ENCODE measurements around the gene SCUBE2.

Gene SCUBE2

GRCh38 chr11:9118277-9118676, 26.9 kb upstream of the SCUBE2 start:
- Histone ChIP-seq H2AFZ (ENCODE audit: low read depth, low read length) (no peak overlapping the region), H3K4ac (ENCODE audit: low read depth in 1 of 2, low read length in 2 of 2) (no peak overlapping the region), H2BK12ac (ENCODE audit: low read length in 2 of 2) (no peak overlapping the region), H3K36me3 (ENCODE audit: control insufficient read depth in 1 of 2, insufficient read depth in 2 of 2, low read depth in 1 of 2, low read length in 2 of 2) (peaks cover 4 to 17% of the 10 kb centered on the region in 2 experiments), H3K4me2 (ENCODE audit: low read length, poor library complexity, severe bottlenecking) (no peak overlapping the region), H2BK120ac (ENCODE audit: low read depth, low read length) (no peak overlapping the region), H2BK5ac (ENCODE audit: low read depth, low read length, poor library complexity, severe bottlenecking) (no peak overlapping the region), H3K27me3 (ENCODE audit: control insufficient read depth in 1 of 2, insufficient read depth in 1 of 2, low read length in 2 of 2) (no peaks in the 10 kb centered on the region), H3K9me3 (ENCODE audit: control insufficient read depth, low read length) (peaks cover 3% of the 10 kb centered on the region), H4K91ac (ENCODE audit: low read length) (no peak overlapping the region), H3K4me1 (ENCODE audit: control insufficient read depth, insufficient read depth, low read depth, low read length) (no peaks in the 10 kb centered on the region), H3K79me1 (replicated peaks; ENCODE audit: low read length, poor library complexity, severe bottlenecking) (no peaks in the 10 kb centered on the region), H3K14ac (ENCODE audit: low read length in 2 of 2) (no peak overlapping the region), H3K27ac (ENCODE audit: low read length, poor library complexity, severe bottlenecking) (no peak overlapping the region), H3K4me3 (ENCODE audit: insufficient read depth in 1 of 2, low read depth in 1 of 2, low read length in 2 of 2) (no peak overlapping the region), H3K23ac (ENCODE audit: low read length in 2 of 2) (no peak overlapping the region), H2AK5ac (ENCODE audit: low read length, severe bottlenecking) (no peak overlapping the region), H2BK15ac (ENCODE audit: low read depth, poor library complexity, severe bottlenecking) (no peak overlapping the region), H3K9ac (ENCODE audit: low read length) (no peak overlapping the region), H3K18ac (ENCODE audit: low read depth in 1 of 2, low read length in 2 of 2) (no peak overlapping the region), H4K8ac (ENCODE audit: low read length) (no peak overlapping the region)
- no peak for DNase-seq
- WGBS: 92% methylated on average over 2 of the region's 2 CpGs

DNA sequence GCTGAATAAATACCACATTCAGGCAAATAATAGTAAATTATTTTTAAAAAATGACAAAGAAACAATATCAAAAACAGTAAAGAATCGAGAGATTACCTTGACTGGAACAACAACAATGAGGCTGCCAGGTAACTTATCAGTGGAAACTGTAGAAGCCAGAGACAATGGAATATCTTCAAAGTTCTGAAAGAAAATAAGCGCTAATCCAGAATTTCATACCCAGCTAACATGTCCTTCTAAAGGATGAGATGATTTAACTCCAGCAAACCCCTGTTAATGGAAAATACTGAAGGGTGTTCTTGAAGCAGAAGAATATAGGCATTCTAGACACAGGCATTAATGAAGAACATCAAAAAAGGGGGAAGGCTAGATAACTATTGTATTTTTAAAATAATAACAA, 20.7 kb upstream of the SCUBE2 start:
- WGBS: 86% methylated on average over 1 of the region's 2 CpGs
- Histone ChIP-seq H3K79me1 (replicated peaks; ENCODE audit: low read length, poor library complexity, severe bottlenecking) (no peaks in the 10 kb centered on the region), H3K27ac (ENCODE audit: low read length, poor library complexity, severe bottlenecking) (no peak overlapping the region)

GRCh38 chr11:9109858-9110731, 18.7 kb upstream of the SCUBE2 start:
- Histone ChIP-seq H2BK120ac (ENCODE audit: low read depth, low read length) (no peak overlapping the region), H3K4me3 (ENCODE audit: insufficient read depth in 1 of 2, low read depth in 1 of 2, low read length in 2 of 2) (no peak overlapping the region), H3K36me3 (ENCODE audit: control insufficient read depth in 1 of 2, insufficient read depth in 2 of 2, low read depth in 1 of 2, low read length in 2 of 2) (peaks cover 0 to 11% of the 10 kb centered on the region in 2 experiments), H3K27me3 (ENCODE audit: control insufficient read depth in 1 of 2, insufficient read depth in 1 of 2, low read length in 2 of 2) (no peaks in the 10 kb centered on the region), H3K14ac (ENCODE audit: low read length in 2 of 2) (no peak overlapping the region), H3K9ac (ENCODE audit: low read length) (no peak overlapping the region), H4K8ac (ENCODE audit: low read length) (no peak overlapping the region), H3K79me1 (replicated peaks; ENCODE audit: low read length, poor library complexity, severe bottlenecking) (no peaks in the 10 kb centered on the region), H4K91ac (ENCODE audit: low read length) (no peak overlapping the region), H2BK5ac (ENCODE audit: low read depth, low read length, poor library complexity, severe bottlenecking) (no peak overlapping the region), H2AK5ac (ENCODE audit: low read length, severe bottlenecking) (no peak overlapping the region), H2BK12ac (ENCODE audit: low read length in 2 of 2) (no peak overlapping the region), H3K18ac (ENCODE audit: low read depth in 1 of 2, low read length in 2 of 2) (no peak overlapping the region), H3K4ac (ENCODE audit: low read depth in 1 of 2, low read length in 2 of 2) (no peak overlapping the region), H3K4me2 (ENCODE audit: low read length, poor library complexity, severe bottlenecking) (no peak overlapping the region), H2BK15ac (ENCODE audit: low read depth, poor library complexity, severe bottlenecking) (no peak overlapping the region), H3K4me1 (ENCODE audit: control insufficient read depth, insufficient read depth, low read depth, low read length) (no peaks in the 10 kb centered on the region), H3K9me3 (ENCODE audit: control insufficient read depth, low read length) (peaks cover 29% of the 10 kb centered on the region), H3K27ac (ENCODE audit: low read length, poor library complexity, severe bottlenecking) (no peak overlapping the region), H2AFZ (ENCODE audit: low read depth, low read length) (no peak overlapping the region), H3K23ac (ENCODE audit: low read length in 2 of 2) (no peak overlapping the region)
- DNase-seq: peak; percentile 18
- 100% methylated on average over 2 of the region's 3 CpGs for WGBS

More for the DNA sequence above, 20.7 kb upstream of the SCUBE2 start:
- Histone ChIP-seq H4K8ac (ENCODE audit: low read length) (no peak overlapping the region), H3K27me3 (ENCODE audit: control insufficient read depth in 1 of 2, insufficient read depth in 1 of 2, low read length in 2 of 2) (no peaks in the 10 kb centered on the region), H3K4me2 (ENCODE audit: low read length, poor library complexity, severe bottlenecking) (no peak overlapping the region), H2BK15ac (ENCODE audit: low read depth, poor library complexity, severe bottlenecking) (no peak overlapping the region), H3K4me1 (ENCODE audit: control insufficient read depth, insufficient read depth, low read depth, low read length) (no peaks in the 10 kb centered on the region), H3K36me3 (ENCODE audit: control insufficient read depth in 1 of 2, insufficient read depth in 2 of 2, low read depth in 1 of 2, low read length in 2 of 2) (peaks cover 0 to 18% of the 10 kb centered on the region in 2 experiments), H2AFZ (ENCODE audit: low read depth, low read length) (no peak overlapping the region), H4K91ac (ENCODE audit: low read length) (no peak overlapping the region), H3K18ac (ENCODE audit: low read depth in 1 of 2, low read length in 2 of 2) (no peak overlapping the region), H3K9ac (ENCODE audit: low read length) (no peak overlapping the region), H2AK5ac (ENCODE audit: low read length, severe bottlenecking) (no peak overlapping the region), H2BK12ac (ENCODE audit: low read length in 2 of 2) (no peak overlapping the region), H3K4ac (ENCODE audit: low read depth in 1 of 2, low read length in 2 of 2) (no peak overlapping the region), H2BK120ac (ENCODE audit: low read depth, low read length) (no peak overlapping the region), H3K23ac (ENCODE audit: low read length in 2 of 2) (no peak overlapping the region), H3K4me3 (ENCODE audit: insufficient read depth in 1 of 2, low read depth in 1 of 2, low read length in 2 of 2) (no peak overlapping the region), H3K14ac (ENCODE audit: low read length in 2 of 2) (no peak overlapping the region), H2BK5ac (ENCODE audit: low read depth, low read length, poor library complexity, severe bottlenecking) (no peak overlapping the region), H3K9me3 (ENCODE audit: control insufficient read depth, low read length) (peaks cover 29% of the 10 kb centered on the region)
- DNase-seq: no peak

GRCh38 chr11:9104580-9104979, 13.2 kb upstream of the SCUBE2 start:
- H3K4ac ChIP-seq (ENCODE audit: low read depth in 1 of 2, low read length in 2 of 2): no peak overlapping the region
- H3K9ac ChIP-seq (ENCODE audit: low read length): no peak overlapping the region
- H4K91ac ChIP-seq (ENCODE audit: low read length): no peak overlapping the region
- H2BK120ac ChIP-seq (ENCODE audit: low read depth, low read length): no peak overlapping the region
- no peak overlapping the region for H2BK5ac ChIP-seq (ENCODE audit: low read depth, low read length, poor library complexity, severe bottlenecking)
- no peak overlapping the region for H3K23ac ChIP-seq (ENCODE audit: low read length in 2 of 2)
- no peak overlapping the region for H2AFZ ChIP-seq (ENCODE audit: low read depth, low read length)
- H4K8ac ChIP-seq (ENCODE audit: low read length): no peak overlapping the region
- H3K4me2 ChIP-seq (ENCODE audit: low read length, poor library complexity, severe bottlenecking): no peak overlapping the region
- no peak overlapping the region for H3K4me3 ChIP-seq (ENCODE audit: insufficient read depth in 1 of 2, low read depth in 1 of 2, low read length in 2 of 2)
- DNase-seq: no peak
- no peak overlapping the region for H2BK12ac ChIP-seq (ENCODE audit: low read length in 2 of 2)
- no peak overlapping the region for H2BK15ac ChIP-seq (ENCODE audit: low read depth, poor library complexity, severe bottlenecking)
- WGBS: 96% methylated on average over 7 of the region's 7 CpGs
- H3K9me3 ChIP-seq (ENCODE audit: control insufficient read depth, low read length): no peaks in the 10 kb centered on the region
- no peak overlapping the region for H3K14ac ChIP-seq (ENCODE audit: low read length in 2 of 2)
- no peaks in the 10 kb centered on the region for H3K4me1 ChIP-seq (ENCODE audit: control insufficient read depth, insufficient read depth, low read depth, low read length)
- no peaks in the 10 kb centered on the region for H3K36me3 ChIP-seq (ENCODE audit: control insufficient read depth in 1 of 2, insufficient read depth in 2 of 2, low read depth in 1 of 2, low read length in 2 of 2)
- no peaks in the 10 kb centered on the region for H3K79me1 ChIP-seq (replicated peaks; ENCODE audit: low read length, poor library complexity, severe bottlenecking)
- no peaks in the 10 kb centered on the region for H3K27me3 ChIP-seq (ENCODE audit: control insufficient read depth in 1 of 2, insufficient read depth in 1 of 2, low read length in 2 of 2)
- no peak overlapping the region for H3K18ac ChIP-seq (ENCODE audit: low read depth in 1 of 2, low read length in 2 of 2)
- H3K27ac ChIP-seq (ENCODE audit: low read length, poor library complexity, severe bottlenecking): no peak overlapping the region
- H2AK5ac ChIP-seq (ENCODE audit: low read length, severe bottlenecking): no peak overlapping the region

All from mesenchymal stem cell (in vitro differentiated cells and primary cell).